CD8-positive, alpha-beta memory T cell (primary cell): ENCODE results near the gene OPA3. TPM values are rescaled to one million over a fixed set of nuclear protein-coding genes. Genes with fewer than 3 reads are reported as not detected.

Experiments
- CTCF ChIA-PET: fragments of 350-600 bp; sonication (Branson Sonifier 250); formaldehyde crosslinking; loops from one replicate; lab custom pipeline; 2021; ENCODE audit warnings: antibody characterized with exemption; lab: Charles Lee
- POLR2A ChIA-PET: fragments of 350-600 bp; sonication (Branson Sonifier 250); formaldehyde crosslinking; loops from one replicate; lab custom pipeline; 2021; ENCODE audit warnings: antibody characterized with exemption; lab: Charles Lee
- DNase-seq, 5 donors: peaks; one replicate each; pipeline versions ENCODE4 v3.0.0 to v3.0.0-alpha.2; 2020 to 2022; ENCODE audit warnings: mixed read lengths in 1 of 5
- H3K27ac ChIP-seq: one replicate; pipeline ENCODE4 v1.7.0; 2013; ENCODE audit warnings: low read depth, mild to moderate bottlenecking, low read length, moderate library complexity
- H3K27me3 ChIP-seq: 2 replicates; pipeline ENCODE4 v1.7.0; 2013; ENCODE audit warnings: low read length, mild to moderate bottlenecking; ENCODE audit not compliant: insufficient read depth, poor library complexity, severe bottlenecking
- H3K36me3 ChIP-seq: 2 replicates; pipeline ENCODE4 v1.7.0; 2013; ENCODE audit warnings: mild to moderate bottlenecking, low read length, moderate library complexity; ENCODE audit not compliant: insufficient read depth
- H3K4me1 ChIP-seq: 2 replicates; pipeline ENCODE4 v1.7.0; 2013; ENCODE audit warnings: mild to moderate bottlenecking, low read length, moderate library complexity; ENCODE audit not compliant: insufficient read depth
- H3K4me3 ChIP-seq: 2 replicates; pipeline ENCODE4 v1.7.0; 2013; ENCODE audit warnings: mild to moderate bottlenecking, low read length
- H3K9me3 ChIP-seq: 2 replicates; pipeline ENCODE4 v1.7.0; 2013; ENCODE audit warnings: mild to moderate bottlenecking, low read length
- H3K27ac Mint-ChIP-seq, 8 donors: one replicate each; pipeline ENCODE4 v1.8.0; 2020 to 2021; ENCODE audit warnings: mixed read lengths in 8 of 8, mild to moderate bottlenecking in 6 of 8, inconsistent platforms in 3 of 8, moderate library complexity in 3 of 8
- H3K27me3 Mint-ChIP-seq, 2 donors: one replicate each; pipeline ENCODE4 v1.8.0; 2020 to 2021; ENCODE audit warnings: mixed read lengths in 2 of 2, mild to moderate bottlenecking in 1 of 2, moderate library complexity in 1 of 2
- H3K36me3 Mint-ChIP-seq, 3 donors: one replicate each; pipeline ENCODE4 v1.8.0; 2020 to 2021; ENCODE audit warnings: mixed read lengths in 3 of 3, inconsistent platforms in 1 of 3, mild to moderate bottlenecking in 1 of 3
- H3K4me1 Mint-ChIP-seq, 3 donors: one replicate each; pipeline ENCODE4 v1.8.0; 2020 to 2021; ENCODE audit warnings: mixed read lengths in 3 of 3, inconsistent platforms in 1 of 3, mild to moderate bottlenecking in 1 of 3
- H3K4me3 Mint-ChIP-seq, 7 donors: one replicate each; pipeline ENCODE4 v1.8.0; 2020 to 2021; ENCODE audit warnings: mixed read lengths in 7 of 7, mild to moderate bottlenecking in 6 of 7, moderate library complexity in 4 of 7, inconsistent platforms in 2 of 7
- H3K9me3 Mint-ChIP-seq, 5 donors: one replicate each; pipeline ENCODE4 v1.8.0; 2020 to 2022; ENCODE audit warnings: mixed read lengths in 5 of 5, mild to moderate bottlenecking in 3 of 5, moderate library complexity in 2 of 5, inconsistent platforms in 1 of 5
- polyA plus RNA-seq: library from polyadenylated mRNA; unstranded; fragments of 300-500 nt; fragmentation: Illumina TruSeq; gene quantifications from one replicate; pipeline ENCODE4 v1.2.3, GENCODE V29; 2021
- total RNA-seq, 2 experiments: library from RNA; stranded (reverse); gene quantifications; one replicate each; pipeline ENCODE4 v1.2.3, GENCODE V29; 2021

Gene OPA3
- total and polyA plus RNA-seq, 3 experiments from 2014 or later, result 14.2 to 18.1 (median 17.5) TPM

- ChIA-PET POLR2A (no interaction called here), CTCF (interaction anchor here (0.7 to 1.6 kb wide), 19 partner anchors 9 to 804 kb away, joined by 3 to 9 read pairs (median 3); no protein-coding TSS in a partner anchor)
- Histone ChIP-seq H3K27ac (no peak overlapping the region), H3K27me3 (no peaks in the 10 kb centered on the region), H3K9me3 (no peaks in the 10 kb centered on the region), H3K4me3 (no peak overlapping the region), H3K36me3 (no peaks in the 10 kb centered on the region), H3K4me1 (peaks cover 11% of the 10 kb centered on the region)
- peak; percentile 40 to 80 (median 61) for DNase-seq
- peaks cover 11 to 21% (median 21%) of the 10 kb centered on the region in 3 donors for H3K4me1 Mint-ChIP-seq
- peak overlapping the region in 6 of 8 donors; percentile 5 to 94 (median 44) for H3K27ac Mint-ChIP-seq
- no peaks in the 10 kb centered on the region for H3K27me3 Mint-ChIP-seq
- H3K9me3 Mint-ChIP-seq, result no peaks in the 10 kb centered on the region
- H3K36me3 Mint-ChIP-seq, result peaks cover 0 to 5% (median 0%) of the 10 kb centered on the region in 3 donors
- H3K4me3 Mint-ChIP-seq, result peak overlapping the region in 1 of 7 donors; percentile 18
Measured at GRCh38 chr19:45558399-45558878, 26.2 kb downstream of the OPA3 start.

GRCh38 chr19:45556835-45557234 is 27.8 kb downstream of the OPA3 start:
- Histone ChIP-seq H3K4me1 (peaks cover 4% of the 10 kb centered on the region), H3K27ac (no peak overlapping the region), H3K9me3 (no peaks in the 10 kb centered on the region), H3K27me3 (no peaks in the 10 kb centered on the region), H3K4me3 (no peak overlapping the region), H3K36me3 (no peaks in the 10 kb centered on the region)
- peaks cover 7 to 16% (median 12%) of the 10 kb centered on the region in 3 donors for H3K4me1 Mint-ChIP-seq
- H3K9me3 Mint-ChIP-seq, result no peaks in the 10 kb centered on the region
- DNase-seq, result peak in 1 of 5 donors; percentile 33
- ChIA-PET POLR2A (no interaction called here), CTCF (interaction anchor here (1.5 kb wide), 1 partner anchor 51 kb away, joined by 4 read pairs; no protein-coding TSS in a partner anchor)
- peak overlapping the region in 1 of 8 donors; percentile 33 for H3K27ac Mint-ChIP-seq
- no peak overlapping the region for H3K4me3 Mint-ChIP-seq
- H3K36me3 Mint-ChIP-seq, result peaks cover 0 to 12% (median under 1%) of the 10 kb centered on the region in 3 donors
- no peaks in the 10 kb centered on the region for H3K27me3 Mint-ChIP-seq

GRCh38 chr19:45554481-45554880 is 30.1 kb downstream of the OPA3 start:
- peak in 1 of 5 donors; percentile 4 for DNase-seq

GRCh38 chr19:45553464-45553863 is 31.1 kb downstream of the OPA3 start:
- Mint-ChIP-seq H3K27ac (no peak overlapping the region), H3K4me3 (no peak overlapping the region), H3K4me1 (peaks cover 4% of the 10 kb centered on the region in 3 donors), H3K36me3 (peaks cover 0 to 16% (median 4%) of the 10 kb centered on the region in 3 donors), H3K27me3 (no peaks in the 10 kb centered on the region), H3K9me3 (no peaks in the 10 kb centered on the region)
- CTCF ChIA-PET, result no interaction called here
- Histone ChIP-seq H3K9me3 (no peaks in the 10 kb centered on the region), H3K27ac (no peak overlapping the region), H3K4me3 (no peak overlapping the region), H3K27me3 (no peaks in the 10 kb centered on the region), H3K36me3 (no peaks in the 10 kb centered on the region), H3K4me1 (peaks cover under 1% of the 10 kb centered on the region)
- POLR2A ChIA-PET, result no interaction called here
- no peak for DNase-seq

More at GRCh38 chr19:45554481-45554880, 30.1 kb downstream of the OPA3 start:
- Mint-ChIP-seq H3K4me1 (peaks cover 5 to 6% (median 6%) of the 10 kb centered on the region in 3 donors), H3K27ac (no peak overlapping the region), H3K36me3 (peaks cover 0 to 16% (median 4%) of the 10 kb centered on the region in 3 donors), H3K27me3 (no peaks in the 10 kb centered on the region), H3K4me3 (no peak overlapping the region), H3K9me3 (no peaks in the 10 kb centered on the region)
- no peaks in the 10 kb centered on the region for H3K36me3 ChIP-seq
- H3K4me3 ChIP-seq, result no peak overlapping the region
- H3K27ac ChIP-seq, result no peak overlapping the region
- H3K4me1 ChIP-seq, result peaks cover 4% of the 10 kb centered on the region
- ChIA-PET POLR2A (no interaction called here), CTCF (no interaction called here)
- H3K27me3 ChIP-seq, result no peaks in the 10 kb centered on the region
- no peaks in the 10 kb centered on the region for H3K9me3 ChIP-seq

GRCh38 chr19:45547965-45548609 is 36.5 kb downstream of the OPA3 start:
- H3K4me3 ChIP-seq, result no peak overlapping the region
- peaks cover 0 to 2% (median 0%) of the 10 kb centered on the region in 3 donors for H3K4me1 Mint-ChIP-seq
- no peaks in the 10 kb centered on the region for H3K4me1 ChIP-seq
- ChIA-PET POLR2A (no interaction called here), CTCF (no interaction called here)
- H3K27ac Mint-ChIP-seq, result no peak overlapping the region
- no peaks in the 10 kb centered on the region for H3K9me3 Mint-ChIP-seq
- H3K4me3 Mint-ChIP-seq, result no peak overlapping the region
- no peaks in the 10 kb centered on the region for H3K36me3 ChIP-seq
- H3K9me3 ChIP-seq, result no peaks in the 10 kb centered on the region
- DNase-seq, result peak in 1 of 5 donors; percentile 25
- peaks cover 0 to 9% (median 4%) of the 10 kb centered on the region in 3 donors for H3K36me3 Mint-ChIP-seq
- no peaks in the 10 kb centered on the region for H3K27me3 Mint-ChIP-seq
- no peak overlapping the region for H3K27ac ChIP-seq
- no peaks in the 10 kb centered on the region for H3K27me3 ChIP-seq

- Mint-ChIP-seq H3K36me3 (peaks cover 0 to 6% (median 4%) of the 10 kb centered on the region in 3 donors), H3K27me3 (no peaks in the 10 kb centered on the region), H3K9me3 (no peaks in the 10 kb centered on the region), H3K4me3 (no peak overlapping the region), H3K27ac (no peak overlapping the region), H3K4me1 (peaks cover 0 to 2% (median 0%) of the 10 kb centered on the region in 3 donors)
- Histone ChIP-seq H3K4me1 (no peaks in the 10 kb centered on the region), H3K9me3 (no peaks in the 10 kb centered on the region), H3K36me3 (no peaks in the 10 kb centered on the region), H3K27ac (no peak overlapping the region), H3K27me3 (no peaks in the 10 kb centered on the region), H3K4me3 (no peak overlapping the region)
- POLR2A ChIA-PET, result interaction anchor here (0.8 kb wide), 1 partner anchor 8 kb away, joined by 8 read pairs; no protein-coding TSS in a partner anchor
- DNase-seq, result peak in 1 of 5 donors; percentile 9
- CTCF ChIA-PET, result no interaction called here
Measured at GRCh38 chr19:45547211-45547770, 37.3 kb downstream of the OPA3 start.

- Mint-ChIP-seq H3K4me3 (no peak overlapping the region), H3K27me3 (no peaks in the 10 kb centered on the region)
- CTCF ChIA-PET, result no interaction called here
Measured at GRCh38 chr19:45542234-45542668, 42.4 kb downstream of the OPA3 start.

GRCh38 chr19:45539459-45539858 is 45.1 kb downstream of the OPA3 start:
- POLR2A ChIA-PET, result interaction anchor here (0.6 kb wide), 1 partner anchor 102 kb away, joined by 5 read pairs; no protein-coding TSS in a partner anchor
- Mint-ChIP-seq H3K4me1 (peaks cover 0 to 2% (median 0%) of the 10 kb centered on the region in 3 donors), H3K4me3 (no peak overlapping the region), H3K36me3 (peaks cover 0 to 4% (median 0%) of the 10 kb centered on the region in 3 donors), H3K27ac (no peak overlapping the region), H3K9me3 (no peaks in the 10 kb centered on the region), H3K27me3 (no peaks in the 10 kb centered on the region)
- DNase-seq, result no peak
- H3K9me3 ChIP-seq, result no peaks in the 10 kb centered on the region
- no peaks in the 10 kb centered on the region for H3K36me3 ChIP-seq
- H3K4me3 ChIP-seq, result no peak overlapping the region
- no peaks in the 10 kb centered on the region for H3K4me1 ChIP-seq
- H3K27ac ChIP-seq, result no peak overlapping the region
- H3K27me3 ChIP-seq, result no peaks in the 10 kb centered on the region
- CTCF ChIA-PET, result no interaction called here

More at GRCh38 chr19:45542234-45542668, 42.4 kb downstream of the OPA3 start:
- no peak for DNase-seq
- Mint-ChIP-seq H3K4me1 (peaks cover 0 to 2% (median 0%) of the 10 kb centered on the region in 3 donors), H3K27ac (no peak overlapping the region), H3K36me3 (peaks cover 0 to 4% (median 0%) of the 10 kb centered on the region in 3 donors), H3K9me3 (no peaks in the 10 kb centered on the region)
- Histone ChIP-seq H3K9me3 (no peaks in the 10 kb centered on the region), H3K36me3 (no peaks in the 10 kb centered on the region), H3K27me3 (no peaks in the 10 kb centered on the region), H3K4me3 (no peak overlapping the region), H3K27ac (no peak overlapping the region), H3K4me1 (no peaks in the 10 kb centered on the region)
- POLR2A ChIA-PET, result no interaction called here
